Measurements from ENCODE around the gene DIS3L2.
"Not testable (repeated sequence)": the region's sequence is repeated elsewhere in the genome, so short reads cannot be mapped to it uniquely, and the experiment has no call there.

DIS3L2 gene

DNA sequence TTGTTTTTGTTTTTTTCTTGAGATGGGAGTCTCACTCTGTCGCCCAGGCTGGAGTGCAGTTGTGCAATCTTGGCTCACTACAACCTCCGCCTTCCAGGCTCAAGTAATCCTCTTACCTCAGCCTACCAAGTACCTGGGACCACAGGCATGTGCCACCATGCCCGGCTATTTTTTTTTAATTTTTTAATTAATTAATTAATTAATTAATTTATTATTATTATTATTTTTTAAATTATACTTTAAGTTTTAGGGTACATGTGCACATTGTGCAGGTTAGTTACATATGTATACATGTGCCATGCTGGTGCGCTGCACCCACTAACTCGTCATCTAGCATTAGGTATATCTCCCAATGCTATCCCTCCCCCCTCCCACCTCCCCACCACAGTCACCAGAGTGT is 215.1 kb downstream of the DIS3L2 start:
- DNase-seq (ENCODE audit: low read depth), result not testable (repeated sequence)

DNA sequence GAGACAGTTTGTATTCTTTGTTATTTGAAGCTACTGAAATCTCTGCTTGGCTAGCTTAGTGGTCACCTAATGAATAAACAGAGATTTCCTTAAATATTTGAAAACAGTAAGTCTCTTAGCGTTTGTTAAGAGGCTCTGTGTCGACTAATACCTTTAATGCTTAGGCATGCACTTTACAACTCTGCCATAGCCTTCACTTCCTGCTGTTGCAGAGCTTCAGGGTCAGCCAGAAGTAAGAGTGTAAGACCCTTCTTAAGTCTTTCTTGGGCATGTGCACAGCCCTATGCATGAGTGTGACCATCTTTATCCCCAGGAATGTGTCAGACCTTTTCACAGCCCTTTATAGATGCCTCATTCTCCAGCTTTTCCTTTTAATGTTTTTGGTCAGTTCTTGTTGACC is 221.8 kb downstream of the DIS3L2 start:
- no peak for DNase-seq (ENCODE audit: low read depth)

DNA sequence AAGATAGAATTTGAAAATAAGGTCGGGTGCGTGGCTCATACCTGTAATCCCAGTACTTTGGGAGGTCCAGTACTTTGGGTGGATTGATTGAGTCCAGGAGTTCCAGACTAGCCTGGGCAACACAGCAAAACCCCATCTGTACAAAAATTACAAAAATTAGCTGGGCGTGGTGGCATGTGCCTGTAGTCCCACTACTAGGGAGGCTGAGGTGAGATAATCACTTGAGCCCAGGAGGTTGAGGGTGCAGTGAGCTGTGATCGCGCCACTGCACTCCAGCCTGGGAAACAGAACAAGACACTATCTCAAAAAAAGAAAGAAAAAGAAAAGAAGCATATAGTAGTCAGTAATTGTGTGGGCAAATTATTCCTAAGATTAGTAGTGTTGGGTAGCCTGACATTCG is 222.8 kb downstream of the DIS3L2 start:
- DNase-seq (ENCODE audit: low read depth), result no peak

DNA sequence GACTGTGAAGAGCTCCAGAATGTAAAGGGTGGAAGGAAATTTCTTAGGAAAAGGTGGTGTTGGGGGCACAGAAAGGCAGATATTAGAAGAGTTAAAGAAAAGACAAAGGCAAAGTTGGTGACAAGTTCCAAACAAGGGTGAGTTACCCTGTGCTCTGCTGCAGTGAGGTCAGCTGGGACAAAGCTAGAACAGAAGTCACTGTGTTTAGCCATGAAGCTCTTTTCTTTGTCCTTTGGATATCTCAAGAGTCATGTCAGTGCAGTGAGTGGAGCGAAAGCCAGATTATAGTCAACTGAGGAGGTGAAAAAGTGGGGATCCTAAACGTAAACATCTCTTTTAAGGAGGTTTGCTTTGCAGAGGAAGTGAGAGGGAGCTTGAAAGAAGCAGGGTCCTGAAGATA is 229.3 kb downstream of the DIS3L2 start:
- DNase-seq (ENCODE audit: low read depth), result no peak

DNA sequence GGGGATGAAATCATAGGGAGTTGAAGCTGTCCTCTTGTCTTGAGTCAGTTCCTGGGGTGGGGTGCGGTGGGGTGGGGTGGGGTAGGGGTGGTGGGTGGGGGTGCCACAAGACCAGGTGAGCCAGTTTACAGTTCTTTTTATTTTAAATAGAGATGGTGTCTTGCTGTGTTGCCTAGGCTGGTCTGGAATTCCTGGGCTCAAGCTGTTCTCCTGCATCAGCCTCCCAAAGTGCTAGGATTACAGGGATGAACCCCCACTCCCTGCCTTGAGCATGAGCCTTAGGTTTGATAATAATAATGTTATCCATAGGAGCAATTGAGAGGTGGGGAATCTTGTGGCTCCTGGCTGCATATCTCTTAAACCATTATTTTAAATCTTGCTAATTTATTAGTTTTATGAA is 234.0 kb downstream of the DIS3L2 start:
- no peak for DNase-seq (ENCODE audit: low read depth)

DNA sequence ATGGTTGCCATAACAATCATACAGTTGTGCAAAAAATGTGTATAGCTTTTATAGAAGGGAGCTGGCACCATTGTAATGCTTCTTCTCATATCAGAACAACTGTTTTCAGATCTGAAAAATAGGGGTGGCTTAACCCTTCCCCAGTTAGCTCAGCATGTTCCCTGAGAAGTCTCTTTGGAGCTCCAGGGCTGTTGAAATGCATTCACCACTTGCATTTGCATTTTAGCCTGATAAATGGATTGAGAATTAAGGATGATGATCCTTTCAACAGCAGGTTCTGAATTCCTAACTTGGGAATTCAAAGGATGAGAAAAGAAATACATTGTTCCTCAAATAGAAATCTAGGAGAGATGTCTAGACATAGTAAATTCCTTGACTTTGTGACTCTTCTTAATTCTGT is 235.3 kb downstream of the DIS3L2 start:
- DNase-seq (ENCODE audit: low read depth), result no peak

DNA sequence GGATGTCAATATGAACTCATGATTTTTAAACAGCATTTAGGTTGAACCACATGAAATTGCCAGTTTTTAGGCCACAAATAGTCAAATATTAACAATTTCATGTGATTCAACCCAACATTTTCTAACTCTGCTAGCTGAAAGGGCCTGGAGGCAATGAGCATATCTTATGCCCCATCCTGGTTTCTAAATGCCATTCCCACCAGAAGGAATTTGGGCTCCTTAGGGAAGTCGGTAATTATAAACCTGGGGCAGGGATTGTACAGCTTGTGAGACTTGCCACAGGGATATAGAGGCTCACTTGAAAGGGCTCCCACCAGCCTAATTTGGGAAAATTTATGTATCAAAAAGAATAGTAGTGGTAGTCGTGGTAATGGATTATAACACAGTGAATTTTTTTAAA is 238.7 kb downstream of the DIS3L2 start:
- DNase-seq (ENCODE audit: low read depth), result no peak

DNA sequence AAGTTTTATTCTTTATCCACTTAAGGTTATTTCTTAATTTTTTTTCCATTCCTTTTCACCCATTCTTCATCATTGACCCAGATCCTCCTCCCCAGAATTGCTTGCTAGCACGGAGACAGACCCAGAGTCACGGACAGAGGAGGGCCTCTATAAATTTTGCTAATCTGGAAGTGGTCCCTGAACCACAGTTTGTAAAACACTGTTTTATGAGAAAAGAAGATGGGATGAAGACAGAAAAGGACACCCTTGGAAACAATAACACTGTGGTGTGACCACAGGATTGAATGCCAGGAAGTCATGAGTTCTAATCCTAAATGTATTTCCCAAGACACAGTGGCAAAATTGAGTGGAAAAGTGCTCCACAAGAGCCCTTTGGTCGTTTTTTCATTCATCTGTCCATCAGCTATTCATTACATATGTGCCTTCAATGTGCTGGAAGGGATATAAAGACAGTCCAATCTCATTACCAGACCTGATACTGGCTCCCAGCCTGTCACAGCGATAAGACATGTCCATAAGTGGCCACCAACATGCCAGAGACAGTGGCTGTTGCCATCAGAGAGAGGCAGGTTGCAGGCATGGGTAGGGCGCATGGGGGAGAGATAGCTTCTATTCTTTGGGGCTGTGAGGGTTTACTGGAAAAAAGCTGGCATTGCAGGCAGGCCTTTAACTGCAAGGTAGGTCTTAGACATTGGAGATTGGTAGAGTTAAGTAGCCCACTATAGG is 241.8 kb downstream of the DIS3L2 start:
- no peak for DNase-seq (ENCODE audit: low read depth)

DNA sequence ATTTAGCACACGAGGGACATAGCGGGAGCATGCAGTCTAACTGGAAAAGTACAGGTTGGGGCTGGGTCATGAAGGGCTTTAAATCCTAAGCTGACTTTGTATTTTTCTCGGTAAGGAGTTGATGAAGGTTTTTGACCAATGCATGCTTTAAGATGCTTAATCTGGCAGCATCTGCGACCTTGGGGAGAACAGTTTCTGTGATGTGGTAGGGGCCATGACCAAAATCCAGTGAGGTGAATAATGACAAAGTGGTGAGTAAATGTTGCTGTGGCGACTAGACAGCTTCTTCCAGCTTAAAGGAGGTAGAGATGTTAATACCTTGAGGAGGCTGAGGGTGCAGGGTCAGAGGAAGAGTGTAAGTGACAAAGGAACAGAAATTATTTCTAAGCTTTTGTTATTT is 242.4 kb downstream of the DIS3L2 start:
- no peak for DNase-seq (ENCODE audit: low read depth)

DNA sequence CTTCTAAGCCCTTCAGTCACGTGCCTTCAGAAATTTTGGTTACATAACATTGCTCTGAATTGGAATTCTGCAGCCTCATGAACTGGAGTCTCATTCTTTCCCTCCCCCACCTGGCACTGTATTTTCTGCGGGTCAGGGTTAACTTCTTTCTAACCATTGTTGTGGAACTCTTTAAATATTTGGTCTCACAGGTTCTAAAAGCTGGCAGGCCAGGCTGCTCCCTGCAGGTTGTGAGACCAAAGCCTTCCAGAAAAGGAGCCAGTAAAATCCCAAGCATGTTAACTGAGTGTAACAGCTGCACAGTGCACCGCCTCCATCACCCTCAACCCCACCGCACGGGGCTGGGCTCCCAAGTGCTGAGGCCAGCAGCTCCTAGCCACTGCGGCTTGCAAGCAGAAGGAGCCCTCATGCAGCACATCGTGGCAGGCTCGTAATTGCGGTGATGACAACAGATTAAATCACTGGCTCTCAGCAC is 243.0 kb downstream of the DIS3L2 start:
- DNase-seq (ENCODE audit: low read depth), result no peak

DNA sequence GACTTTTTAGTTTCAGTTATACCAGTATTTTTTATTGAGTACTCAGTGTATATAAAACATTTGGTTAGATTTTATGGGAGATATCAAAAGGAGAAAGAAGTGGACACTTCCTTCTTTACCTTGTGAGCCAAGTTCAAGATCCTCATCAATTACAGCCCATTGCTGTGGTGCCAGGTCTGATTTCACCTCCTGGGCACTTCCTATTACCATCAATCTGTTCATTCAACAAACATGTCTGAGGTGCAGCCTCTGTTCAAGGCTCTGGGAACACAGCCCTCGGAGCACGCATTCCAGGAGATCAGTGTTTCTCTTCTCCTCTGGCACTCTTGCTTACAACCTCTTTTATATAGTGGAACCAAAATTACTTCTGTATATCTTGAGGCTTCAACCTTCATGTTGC is 245.7 kb downstream of the DIS3L2 start:
- DNase-seq (ENCODE audit: low read depth), result no peak

DNA sequence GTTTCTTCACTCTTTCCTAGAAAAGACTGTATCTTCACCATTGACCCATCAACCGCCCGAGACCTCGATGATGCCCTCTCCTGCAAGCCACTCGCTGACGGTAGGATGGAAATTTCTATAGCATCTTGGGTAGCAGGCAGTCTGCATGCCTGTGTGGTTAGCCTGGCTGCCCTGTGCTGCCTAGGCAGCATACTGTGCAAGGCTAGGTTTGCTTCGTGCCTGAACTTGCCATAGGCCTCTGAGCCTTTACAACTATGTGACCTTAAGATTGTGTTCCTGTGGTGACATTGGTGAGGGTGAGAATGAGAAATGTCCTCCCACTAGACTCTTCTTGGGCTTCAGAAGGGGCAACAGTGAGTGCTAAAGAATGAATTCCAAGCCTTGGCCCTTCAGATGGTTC is 248.8 kb downstream of the DIS3L2 start:
- no peak for DNase-seq (ENCODE audit: low read depth)

DNA sequence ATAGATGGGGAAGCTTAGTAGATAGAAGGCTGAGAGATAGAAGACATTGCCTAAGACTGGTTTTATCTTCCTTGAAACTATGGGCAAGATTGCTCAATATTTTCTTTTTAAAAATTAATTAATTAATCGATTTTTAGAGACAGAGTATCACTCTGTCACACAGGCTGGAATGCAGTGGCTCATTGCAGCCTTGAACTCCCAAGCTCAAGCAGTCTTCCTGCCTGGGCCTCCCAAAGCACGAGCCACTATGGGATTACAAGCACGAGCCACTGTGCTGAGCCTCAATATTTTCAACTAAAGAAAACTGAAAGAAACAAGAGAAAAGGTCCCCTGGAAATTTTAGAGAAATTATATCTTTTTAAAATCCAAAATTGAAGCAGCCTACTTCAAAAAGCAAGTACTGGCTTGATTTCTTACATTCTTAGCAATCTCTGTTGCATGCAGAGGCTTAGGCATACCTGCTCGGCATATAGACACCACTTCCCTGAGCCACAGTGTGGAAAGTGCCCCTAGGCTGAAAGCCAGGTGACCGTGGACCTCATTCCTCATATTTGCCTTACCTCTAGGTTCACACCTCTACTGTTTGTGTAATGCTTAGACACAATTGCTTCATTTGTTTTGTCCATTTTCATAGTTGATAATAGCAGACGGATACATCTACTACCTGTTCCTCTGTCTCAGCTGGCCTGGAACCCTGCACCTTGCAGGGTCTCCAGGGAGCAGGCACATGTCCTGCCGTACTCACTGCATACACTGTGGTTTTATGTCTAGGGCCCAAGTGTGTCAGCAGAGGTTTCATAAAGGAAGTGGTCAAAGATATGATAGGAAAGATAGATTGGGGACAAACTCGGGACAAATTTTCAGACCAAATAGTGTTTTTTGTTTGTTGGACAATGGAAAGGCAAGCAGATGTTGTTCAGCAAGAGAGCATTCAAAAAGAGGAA is 250.5 kb downstream of the DIS3L2 start:
- DNase-seq (ENCODE audit: low read depth), result no peak

DNA sequence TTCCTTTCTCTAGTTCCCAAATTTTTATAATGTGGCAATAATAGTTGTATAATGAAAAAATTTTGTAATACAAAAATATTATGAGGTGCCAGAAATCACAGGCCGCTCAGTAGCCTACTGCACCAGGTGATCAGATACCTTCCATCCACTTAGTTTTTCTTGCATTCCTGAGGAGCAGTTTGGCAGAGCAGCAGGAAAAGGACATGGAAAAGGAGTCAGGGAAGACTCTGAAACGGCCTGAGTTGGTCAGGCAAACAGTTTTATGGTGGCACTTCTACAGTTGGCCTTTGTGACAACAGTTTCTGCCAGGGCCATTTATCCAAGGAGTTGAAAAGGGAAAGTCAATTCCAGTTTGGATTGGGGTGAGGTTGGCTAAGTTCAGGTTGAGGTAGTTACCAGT is 251.7 kb downstream of the DIS3L2 start:
- DNase-seq (ENCODE audit: low read depth), result no peak

DNA sequence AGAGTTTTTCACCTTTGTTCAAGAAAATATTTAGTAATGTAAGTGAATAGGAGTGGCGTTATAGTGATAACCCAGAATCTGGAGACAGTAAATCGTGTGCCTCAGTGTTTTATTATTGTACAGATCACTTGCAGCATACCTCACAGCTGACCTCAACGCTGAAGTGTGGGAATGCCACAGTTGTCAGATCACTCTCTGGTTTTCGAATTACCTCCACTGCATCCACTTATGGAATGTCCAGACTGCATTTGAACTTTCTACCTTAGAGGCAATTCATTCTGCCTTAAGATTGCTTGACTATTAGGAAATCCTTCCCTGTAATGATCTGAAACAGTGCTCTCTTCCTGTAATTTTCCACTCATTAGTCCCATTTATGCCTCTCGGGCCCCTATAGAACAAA is 252.5 kb downstream of the DIS3L2 start:
- DNase-seq (ENCODE audit: low read depth), result no peak

DNA sequence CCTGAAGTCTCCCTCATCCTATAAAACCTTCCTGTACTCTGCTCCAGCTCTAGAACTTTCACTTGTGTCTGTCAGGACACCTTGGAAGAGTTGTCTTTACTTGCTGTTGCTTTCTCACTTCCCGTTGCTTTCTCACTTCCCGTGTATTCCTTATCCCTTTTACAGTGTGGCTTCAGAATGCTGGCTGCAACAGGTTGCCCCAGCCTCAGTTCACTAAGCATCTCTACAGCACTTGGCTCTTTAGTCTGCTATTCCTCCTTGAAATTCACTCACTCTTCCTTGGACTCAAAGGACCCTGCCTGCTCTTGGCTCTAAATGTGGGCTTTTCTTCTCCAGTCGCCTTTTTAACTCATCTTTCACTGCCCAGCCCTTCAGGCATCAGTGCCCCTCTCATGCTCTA is 254.5 kb downstream of the DIS3L2 start:
- DNase-seq (ENCODE audit: low read depth), result no peak

DNA sequence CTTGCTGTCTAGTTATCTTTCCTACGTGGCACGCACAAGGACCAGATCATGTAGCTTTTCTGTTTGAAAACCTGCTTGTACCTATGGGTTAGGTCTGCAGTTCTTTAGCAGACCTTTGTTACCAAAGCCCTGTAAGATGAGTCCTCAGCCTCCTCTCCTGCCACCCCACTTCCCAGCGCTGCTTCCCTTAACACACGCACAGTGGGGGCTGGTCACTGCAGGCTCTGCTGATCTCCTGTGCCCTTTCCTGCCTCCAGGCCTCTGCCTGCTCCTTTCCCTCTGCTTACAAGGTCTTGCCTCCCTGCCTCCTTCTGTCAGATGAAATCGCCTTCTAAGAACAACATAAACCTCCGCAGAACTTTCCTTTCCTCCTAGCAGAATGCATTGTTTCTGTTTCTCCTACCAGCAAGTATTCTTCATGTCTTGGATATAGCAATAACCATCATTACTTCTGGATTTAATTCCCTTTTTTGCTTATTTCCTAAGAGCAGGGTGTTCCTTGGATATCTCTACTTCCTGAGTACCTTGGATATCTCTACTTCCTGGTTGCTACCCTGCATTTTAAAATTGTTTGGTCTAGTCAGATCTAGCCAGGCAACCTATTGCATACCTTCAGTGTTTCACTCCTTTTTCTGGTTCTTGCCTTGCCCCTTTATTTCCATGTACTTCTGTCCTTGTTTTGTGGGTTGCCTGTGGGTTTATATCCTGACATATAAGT is 257.4 kb downstream of the DIS3L2 start:
- DNase-seq (ENCODE audit: low read depth), result no peak

DNA sequence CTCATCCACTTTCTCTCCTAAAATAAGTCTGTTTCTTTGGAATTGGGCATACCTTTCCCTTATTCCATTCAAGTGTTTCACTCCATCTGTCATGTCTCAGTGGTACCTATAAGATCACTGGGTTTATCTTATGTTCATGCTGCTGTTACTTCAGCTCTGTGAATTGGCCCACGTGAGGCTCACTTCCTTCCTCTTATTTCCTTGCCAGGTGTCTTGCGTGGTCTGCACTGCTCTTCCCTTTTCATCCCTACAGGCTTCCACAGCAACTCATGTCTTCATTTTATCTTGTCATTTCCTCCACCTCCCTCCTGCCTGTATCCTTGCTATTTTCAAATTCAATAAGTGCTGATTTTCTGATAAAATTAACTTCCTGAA is 258.0 kb downstream of the DIS3L2 start:
- DNase-seq (ENCODE audit: low read depth), result no peak

DNA sequence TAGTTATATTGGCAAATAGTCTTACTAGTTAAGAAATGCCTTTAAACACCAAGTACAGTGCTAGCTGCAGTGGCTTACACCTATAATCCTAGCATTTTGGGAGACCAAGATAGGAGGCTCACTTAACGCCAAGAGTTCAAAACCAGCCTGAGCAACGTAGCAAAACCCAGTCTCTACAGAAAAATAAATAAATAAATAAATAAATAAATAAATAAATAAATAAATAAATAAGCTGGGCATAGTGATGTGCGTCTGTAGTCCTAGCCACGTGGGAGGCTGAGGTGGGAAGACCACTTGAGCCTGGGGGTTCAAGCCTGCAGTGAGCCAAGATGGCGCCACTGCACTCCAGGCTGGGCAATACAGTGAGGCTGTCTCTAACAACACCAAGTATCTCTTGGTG is 258.4 kb downstream of the DIS3L2 start:
- no peak for DNase-seq (ENCODE audit: low read depth)

DNA sequence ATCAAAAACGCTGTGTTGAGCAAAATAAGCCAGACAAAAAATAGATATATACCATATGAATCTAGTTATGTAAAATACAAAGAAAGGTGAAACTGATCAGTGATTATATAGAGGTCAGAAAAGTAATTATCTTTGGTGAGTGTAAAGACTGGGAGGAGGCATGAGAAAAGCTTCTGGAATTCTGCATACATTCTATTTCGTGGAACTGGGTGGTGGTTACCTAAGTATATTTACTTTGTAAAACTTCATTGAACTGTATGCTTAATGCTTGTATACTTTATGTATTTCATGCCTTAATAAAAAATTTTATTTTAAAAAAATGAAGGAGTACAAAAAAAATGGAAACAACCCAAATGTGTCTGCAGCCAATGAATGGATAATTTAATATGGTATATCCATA is 263.9 kb downstream of the DIS3L2 start:
- DNase-seq (ENCODE audit: low read depth), result no peak

DNA sequence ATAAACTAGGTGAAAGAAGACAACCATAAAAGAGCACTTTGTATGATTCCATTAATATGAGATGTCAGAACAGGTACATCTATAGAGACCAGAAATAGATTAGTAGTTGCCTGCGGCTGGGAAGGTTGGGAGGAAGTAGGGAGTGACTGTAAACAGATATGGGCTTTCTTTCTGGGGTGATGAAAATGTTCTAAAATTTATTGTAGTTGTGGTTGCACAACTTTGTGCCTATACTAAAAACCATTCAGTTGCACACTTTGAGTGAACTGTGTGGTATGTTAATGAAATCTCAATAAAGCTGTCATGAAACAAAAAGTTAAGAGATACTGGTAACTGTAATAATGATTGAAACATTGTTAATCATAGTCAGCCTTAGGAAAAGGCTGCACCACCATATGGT is 264.4 kb downstream of the DIS3L2 start:
- no peak for DNase-seq (ENCODE audit: low read depth)

DNA sequence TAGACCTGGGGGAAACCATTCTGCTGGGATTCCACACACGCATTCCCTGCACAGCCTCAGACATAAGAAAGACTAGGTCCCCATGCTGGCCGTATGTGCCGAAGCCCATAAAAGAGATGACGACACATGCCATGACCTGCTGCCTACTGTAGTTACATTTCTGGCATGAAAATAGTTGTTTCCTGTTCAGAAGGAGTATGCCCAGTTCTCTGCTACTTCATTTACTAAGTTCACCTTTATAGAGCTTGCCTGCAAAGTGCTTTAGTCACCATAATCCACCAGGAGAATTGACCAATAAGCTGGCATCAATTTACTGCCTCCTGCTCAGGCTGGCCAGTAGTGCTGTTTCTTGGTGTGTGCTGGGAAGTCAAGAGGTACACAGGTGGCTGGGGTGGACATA is 266.8 kb downstream of the DIS3L2 start:
- DNase-seq (ENCODE audit: low read depth), result no peak
